CD4-positive, alpha-beta T cell treated with Interleukin-21 for 1 hour (primary cell): Measurements from ENCODE around the gene GUCY1A1.
"Not testable (repeated sequence)": the region's sequence is repeated elsewhere in the genome, so short reads cannot be mapped to it uniquely, and the experiment has no call there.

Source experiments
- DNase-seq: peaks from one replicate; pipeline ENCODE4 v3.0.0-alpha.2; 2020

GUCY1A1 gene

GRCh38 chr4:155666344-155667221 lies at the start of gene GUCY1A1:
TSS of gene GUCY1A1 (plus strand) at chr4:155666848. CDS start at chr4:155696868, 30,020 bp downstream.
- DNase-seq = no peak

- DNase-seq = no peak
Observed at GRCh38 chr4:155617296-155617695, 49.4 kb upstream of the GUCY1A1 start.

DNA sequence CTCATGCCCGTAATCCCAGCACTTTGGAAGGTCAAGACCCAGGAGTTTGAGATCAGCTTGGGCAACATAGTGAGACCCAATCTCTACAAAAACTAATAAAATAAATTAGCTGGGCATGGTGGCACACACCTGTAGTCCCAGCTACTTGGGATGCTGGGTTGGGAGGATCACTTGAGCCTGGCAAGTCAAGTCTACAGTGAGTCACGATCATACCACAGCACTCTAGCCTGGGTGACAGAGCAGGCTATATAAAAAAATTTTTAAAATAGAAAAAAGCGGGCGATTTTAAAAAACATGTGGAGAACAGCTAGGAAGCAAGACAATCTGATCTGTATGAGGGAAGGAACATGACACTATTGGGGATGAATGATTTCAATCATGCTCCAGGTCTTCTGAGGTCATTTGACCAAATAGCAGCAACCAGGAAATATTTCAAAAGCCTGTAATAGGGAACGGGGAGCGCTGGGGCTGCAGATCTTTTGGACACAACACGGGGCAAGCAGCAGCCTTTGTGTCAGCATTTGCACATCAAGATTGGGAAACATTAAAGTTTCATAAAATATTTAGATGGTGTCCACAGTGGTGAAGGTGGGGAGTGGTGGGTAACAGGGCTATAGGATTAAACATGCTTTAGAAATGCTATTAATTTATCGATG lies 48.3 kb upstream of the GUCY1A1 start:
- DNase-seq = no peak

- no peak for DNase-seq
Observed at GRCh38 chr4:155620637-155621036, 46.0 kb upstream of the GUCY1A1 start.

- no peak for DNase-seq
Observed at GRCh38 chr4:155624478-155624877, 42.2 kb upstream of the GUCY1A1 start.

GRCh38 chr4:155626561-155626960 lies 40.1 kb upstream of the GUCY1A1 start:
- no peak for DNase-seq

DNA sequence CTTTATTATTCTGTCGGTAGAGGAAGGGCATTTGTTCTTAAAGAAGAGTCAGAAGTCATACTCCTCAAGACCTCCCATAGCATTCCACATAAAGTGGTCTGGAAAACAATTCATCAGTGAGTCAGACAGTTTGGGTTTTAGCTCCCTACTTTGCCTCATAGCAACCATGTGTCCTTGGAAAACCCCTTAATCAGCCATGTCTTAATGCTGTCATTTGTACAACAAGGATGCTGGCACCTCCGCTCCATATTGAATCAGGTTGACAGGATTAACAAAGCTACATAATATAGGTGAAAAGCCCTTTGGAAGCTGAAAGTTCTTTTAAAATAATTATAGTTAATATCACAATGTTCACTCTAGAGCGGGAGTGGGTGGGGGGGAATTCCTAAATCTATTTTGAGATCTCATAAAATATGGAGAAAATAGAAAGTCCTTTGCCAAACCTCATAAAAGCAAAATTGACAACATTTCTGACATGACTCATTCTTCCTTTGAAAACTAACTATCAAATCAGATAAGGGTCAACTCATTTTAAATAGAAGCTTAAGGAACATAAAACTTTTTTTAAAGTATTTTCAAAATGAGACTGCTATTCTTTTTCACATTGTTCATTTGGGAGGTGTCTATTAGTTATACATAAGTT lies 37.3 kb upstream of the GUCY1A1 start:
- no peak for DNase-seq

GRCh38 chr4:155629956-155630355 lies 36.7 kb upstream of the GUCY1A1 start:
- no peak for DNase-seq

GRCh38 chr4:155632310-155632840 lies 34.3 kb upstream of the GUCY1A1 start:
- DNase-seq = no peak

- no peak for DNase-seq
Observed at GRCh38 chr4:155638195-155638965, 28.3 kb upstream of the GUCY1A1 start.

- DNase-seq = peak; percentile 5
Observed at GRCh38 chr4:155639704-155640523, 26.7 kb upstream of the GUCY1A1 start.

- no peak for DNase-seq
Observed at GRCh38 chr4:155640751-155641150, 25.9 kb upstream of the GUCY1A1 start.

DNA sequence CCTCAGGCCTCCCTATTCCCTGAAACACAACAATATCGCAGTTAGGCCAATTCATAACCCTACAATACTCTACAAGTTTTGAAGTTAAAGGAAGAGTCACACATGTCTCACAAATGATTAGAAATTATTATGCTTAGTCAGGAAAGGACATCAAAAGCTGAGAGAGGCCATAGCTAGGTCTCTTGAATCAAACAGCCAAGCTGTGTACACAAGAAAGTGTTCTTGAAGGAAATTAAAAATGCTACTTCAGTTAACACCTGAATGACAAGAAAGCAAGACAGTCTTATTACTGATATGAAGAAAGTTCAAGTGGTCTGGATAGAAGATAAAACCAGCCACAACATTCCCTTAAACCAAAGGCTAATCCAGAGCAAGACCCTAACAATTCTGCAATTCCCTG lies 23.6 kb upstream of the GUCY1A1 start:
- DNase-seq = no peak

- DNase-seq = no peak
Observed at GRCh38 chr4:155646001-155646400, 20.6 kb upstream of the GUCY1A1 start.

DNA sequence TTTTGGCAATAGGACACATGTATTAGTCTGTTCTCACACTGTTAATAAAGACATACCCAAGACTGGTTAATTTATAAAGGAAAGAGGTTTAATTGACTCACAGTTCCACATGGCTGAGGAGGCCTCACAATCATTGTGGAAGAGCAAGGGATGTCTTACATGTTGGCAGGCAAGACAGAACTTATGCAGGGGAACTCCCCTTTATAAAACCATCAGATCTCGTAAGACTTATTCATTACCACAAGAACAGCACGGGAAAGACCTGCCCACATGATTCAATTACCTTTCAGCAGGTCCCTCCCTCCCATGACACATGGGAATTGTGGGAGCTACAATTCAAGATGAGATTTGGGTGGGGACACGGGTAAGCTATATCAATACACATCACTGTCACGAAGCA lies 15.9 kb upstream of the GUCY1A1 start:
- DNase-seq = not testable (repeated sequence)

GRCh38 chr4:155653052-155653451 lies 13.6 kb upstream of the GUCY1A1 start:
- no peak for DNase-seq

DNA sequence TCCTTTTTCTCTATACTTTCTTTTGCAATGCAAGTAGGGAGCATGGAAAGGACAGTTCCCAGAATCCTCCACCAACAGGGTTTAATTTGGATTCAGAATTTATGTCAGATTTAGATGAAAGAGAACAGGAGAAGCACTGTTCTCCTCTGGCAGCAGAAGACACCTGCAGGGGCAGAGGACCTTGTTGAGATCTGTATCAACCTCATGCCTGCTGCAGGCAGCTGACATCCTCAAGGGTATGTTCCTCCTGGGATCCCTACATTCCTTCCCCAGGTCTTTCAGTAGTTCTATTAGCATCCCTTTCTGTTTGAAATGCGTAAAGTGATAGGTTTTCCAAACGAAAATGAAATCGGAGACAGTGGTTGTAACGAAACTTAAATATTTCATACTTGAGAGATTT lies 10.6 kb upstream of the GUCY1A1 start:
- no peak for DNase-seq

GRCh38 chr4:155657169-155657568 lies 9.5 kb upstream of the GUCY1A1 start:
- DNase-seq = no peak

- no peak for DNase-seq
Observed at GRCh38 chr4:155657985-155658680, 8.5 kb upstream of the GUCY1A1 start.

GRCh38 chr4:155658681-155659064 lies 8.0 kb upstream of the GUCY1A1 start:
- no peak for DNase-seq

DNA sequence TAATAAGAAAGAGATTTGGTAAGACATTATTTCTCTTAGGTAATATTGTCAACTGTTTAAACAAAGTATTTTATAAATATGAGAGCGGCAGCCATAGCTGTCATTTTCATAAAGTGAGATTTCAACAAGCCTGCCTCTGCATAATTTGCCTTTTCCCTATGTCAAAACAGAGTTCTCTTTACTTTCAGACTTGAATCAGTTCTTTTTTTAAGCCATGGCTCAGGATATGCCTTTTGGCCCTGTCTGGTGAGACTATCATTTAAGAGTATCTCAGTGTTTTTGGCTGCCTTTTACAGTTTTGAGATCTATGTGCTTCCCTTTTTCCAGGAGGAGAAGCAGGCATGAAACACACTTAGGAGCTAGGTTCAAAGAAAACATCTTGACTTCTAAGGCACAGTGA lies 7.5 kb upstream of the GUCY1A1 start:
- DNase-seq = no peak
